Measurements from ENCODE around the gene CCN2.
"Not testable (repeated sequence)": the region's sequence is repeated elsewhere in the genome, so short reads cannot be mapped to it uniquely, and the experiment has no call there.

CCN2 gene

GRCh38 chr6:131910956-131911355 is 40.2 kb downstream of the CCN2 start:
- DNase-seq (ENCODE audit: extremely low spot score): no peak
- TF ChIP-seq NFRKB (IDR thresholded peaks at IDR 0.05): no peak
- TF ChIP-seq SUZ12 (IDR thresholded peaks at IDR 0.05): no peak
- TF ChIP-seq HDGF (IDR thresholded peaks at IDR 0.05; ENCODE audit: borderline replicate concordance): no peak
- TF ChIP-seq LEF1 (IDR thresholded peaks at IDR 0.05; ENCODE audit: borderline replicate concordance): no peak
- no peak for TF ChIP-seq L3MBTL2 (conservative IDR thresholded peaks at IDR 0.05)
- no peak for TF ChIP-seq ARNT (IDR thresholded peaks at IDR 0.05)
- TF ChIP-seq ZNF384 (IDR thresholded peaks at IDR 0.05): no peak
- no peak for TF ChIP-seq PKNOX1 (IDR thresholded peaks at IDR 0.05)
- TF ChIP-seq TARDBP (IDR thresholded peaks at IDR 0.05): no peak
- ChIA-PET CTCF (interaction anchor here (0.9 to 2.8 kb wide), 5 partner anchors 14 to 387 kb away, joined by 3 to 22 read pairs (median 3); no protein-coding TSS in a partner anchor), POLR2A (no interaction called here)

- ChIA-PET POLR2A (no interaction called here), CTCF (interaction anchor here (0.5 to 2.8 kb wide), 10 partner anchors 15 to 760 kb away, joined by 3 to 22 read pairs (median 3); partner anchors contain the start of gene CCN2)
- no peak for DNase-seq (ENCODE audit: extremely low spot score)
- no peak for TF ChIP-seq PKNOX1 (IDR thresholded peaks at IDR 0.05)
- no peak for TF ChIP-seq ELF4 (IDR thresholded peaks at IDR 0.05)
- TF ChIP-seq NFRKB (IDR thresholded peaks at IDR 0.05): no peak
- TF ChIP-seq ZNF384 (IDR thresholded peaks at IDR 0.05): no peak
- TF ChIP-seq HDGF (IDR thresholded peaks at IDR 0.05; ENCODE audit: borderline replicate concordance): no peak
- no peak for TF ChIP-seq L3MBTL2 (conservative IDR thresholded peaks at IDR 0.05)
- TF ChIP-seq FOXM1 (IDR thresholded peaks at IDR 0.05; ENCODE audit: borderline replicate concordance): no peak
- TF ChIP-seq FOXA1 (IDR thresholded peaks at IDR 0.05): no peak
- TF ChIP-seq SUZ12 (IDR thresholded peaks at IDR 0.05): no peak
Observed at GRCh38 chr6:131910219-131910589, 41.0 kb downstream of the CCN2 start.

- ChIA-PET POLR2A (no interaction called here), CTCF (interaction anchor here (0.5 to 2.8 kb wide), 10 partner anchors 15 to 761 kb away, joined by 3 to 22 read pairs (median 3); partner anchors contain the start of gene CCN2)
- TF ChIP-seq FOXA1 (IDR thresholded peaks at IDR 0.05) (no peak), SP1 (IDR thresholded peaks at IDR 0.05) (no peak), FOXM1 (IDR thresholded peaks at IDR 0.05; ENCODE audit: borderline replicate concordance) (no peak), PKNOX1 (IDR thresholded peaks at IDR 0.05) (no peak), HDGF (IDR thresholded peaks at IDR 0.05; ENCODE audit: borderline replicate concordance) (no peak), ELF4 (IDR thresholded peaks at IDR 0.05) (no peak), FOXK2 (IDR thresholded peaks at IDR 0.05) (no peak), L3MBTL2 (conservative IDR thresholded peaks at IDR 0.05) (no peak), NFRKB (IDR thresholded peaks at IDR 0.05) (no peak), CTBP1 (IDR thresholded peaks at IDR 0.05; ENCODE audit: borderline replicate concordance) (no peak), ZNF384 (IDR thresholded peaks at IDR 0.05) (no peak), LEF1 (IDR thresholded peaks at IDR 0.05; ENCODE audit: borderline replicate concordance) (no peak), ARNT (IDR thresholded peaks at IDR 0.05) (no peak), TARDBP (IDR thresholded peaks at IDR 0.05) (no peak), BHLHE40 (IDR thresholded peaks at IDR 0.05; ENCODE audit: borderline replicate concordance) (no peak), SUZ12 (IDR thresholded peaks at IDR 0.05) (no peak)
- DNase-seq (ENCODE audit: extremely low spot score): peak; percentile 68
Observed at GRCh38 chr6:131909408-131910218, 41.6 kb downstream of the CCN2 start.

GRCh38 chr6:131908787-131909186 is 42.4 kb downstream of the CCN2 start:
- CTCF ChIA-PET: interaction anchor here (1.7 kb wide), 1 partner anchor 213 kb away, joined by 12 read pairs; no protein-coding TSS in a partner anchor
- POLR2A ChIA-PET; DNase-seq (ENCODE audit: extremely low spot score): not testable (repeated sequence)

GRCh38 chr6:131903734-131904133 is 47.4 kb downstream of the CCN2 start:
- DNase-seq (ENCODE audit: extremely low spot score); CTCF ChIA-PET; POLR2A ChIA-PET: not testable (repeated sequence)

- CTCF ChIA-PET; POLR2A ChIA-PET; DNase-seq (ENCODE audit: extremely low spot score): not testable (repeated sequence)
Observed at GRCh38 chr6:131901326-131901873, 49.8 kb downstream of the CCN2 start.

- TF ChIP-seq FOXM1 (IDR thresholded peaks at IDR 0.05; ENCODE audit: borderline replicate concordance) (no peak), L3MBTL2 (conservative IDR thresholded peaks at IDR 0.05) (no peak), ZNF384 (IDR thresholded peaks at IDR 0.05) (no peak), TARDBP (IDR thresholded peaks at IDR 0.05) (no peak), PKNOX1 (IDR thresholded peaks at IDR 0.05) (no peak), FOXK2 (IDR thresholded peaks at IDR 0.05) (no peak), SUZ12 (IDR thresholded peaks at IDR 0.05) (no peak), CTBP1 (IDR thresholded peaks at IDR 0.05; ENCODE audit: borderline replicate concordance) (no peak), BHLHE40 (IDR thresholded peaks at IDR 0.05; ENCODE audit: borderline replicate concordance) (no peak), ELF4 (IDR thresholded peaks at IDR 0.05) (no peak), HDGF (IDR thresholded peaks at IDR 0.05; ENCODE audit: borderline replicate concordance) (no peak), ARNT (IDR thresholded peaks at IDR 0.05) (no peak), SP1 (IDR thresholded peaks at IDR 0.05) (no peak), FOXA1 (IDR thresholded peaks at IDR 0.05) (no peak)
- ChIA-PET CTCF (no interaction called here), POLR2A (no interaction called here)
- DNase-seq (ENCODE audit: extremely low spot score): no peak
Observed at GRCh38 chr6:131900231-131900630, 50.9 kb downstream of the CCN2 start.

All from HEK293T (cell line).